Stimulated activated naive B cell treated with anti-CD40 and anti-IgM and Interleukin-4, amounts not matched to agents 10 μg/mL and 1 μg/mL and 100 μg/mL, for 72 hours (primary cell): ENCODE data around the gene CLCA1.
A peak's percentile ranks its signal among the peaks of the same experiment; 100 is the strongest.

Experiments used
- ATAC-seq, 2 donors: fragments of 150-1000 bp; cut with Tn5 transposase; replicated peaks; 2 replicates each; pipeline ENCODE4 v1.10.0; 2021; ENCODE audit warnings: moderate library complexity in 1 of 2
- DNase-seq: peaks from one replicate; pipeline ENCODE4 v3.0.0; 2021
- H3K27ac Mint-ChIP-seq: one replicate; pipeline ENCODE4 v1.8.0; 2022; ENCODE audit warnings: mild to moderate bottlenecking, mixed read lengths
- H3K27me3 Mint-ChIP-seq, 2 donors: one replicate each; pipeline ENCODE4 v1.8.0; 2022; ENCODE audit warnings: mixed read lengths in 2 of 2
- H3K36me3 Mint-ChIP-seq, 2 donors: one replicate each; pipeline ENCODE4 v1.8.0; 2022; ENCODE audit warnings: mixed read lengths in 2 of 2, mild to moderate bottlenecking in 1 of 2
- H3K4me1 Mint-ChIP-seq, 2 donors: one replicate each; pipeline ENCODE4 v1.8.0; 2022; ENCODE audit warnings: mixed read lengths in 2 of 2, mild to moderate bottlenecking in 1 of 2
- H3K4me3 Mint-ChIP-seq, 2 donors: one replicate each; pipeline ENCODE4 v1.8.0; 2022; ENCODE audit warnings: mild to moderate bottlenecking in 2 of 2, mixed read lengths in 2 of 2, moderate library complexity in 1 of 2
- H3K9me3 Mint-ChIP-seq, 2 donors: one replicate each; pipeline ENCODE4 v1.8.0; 2022; ENCODE audit warnings: mixed read lengths in 2 of 2, mild to moderate bottlenecking in 1 of 2

The CLCA1 gene

DNA sequence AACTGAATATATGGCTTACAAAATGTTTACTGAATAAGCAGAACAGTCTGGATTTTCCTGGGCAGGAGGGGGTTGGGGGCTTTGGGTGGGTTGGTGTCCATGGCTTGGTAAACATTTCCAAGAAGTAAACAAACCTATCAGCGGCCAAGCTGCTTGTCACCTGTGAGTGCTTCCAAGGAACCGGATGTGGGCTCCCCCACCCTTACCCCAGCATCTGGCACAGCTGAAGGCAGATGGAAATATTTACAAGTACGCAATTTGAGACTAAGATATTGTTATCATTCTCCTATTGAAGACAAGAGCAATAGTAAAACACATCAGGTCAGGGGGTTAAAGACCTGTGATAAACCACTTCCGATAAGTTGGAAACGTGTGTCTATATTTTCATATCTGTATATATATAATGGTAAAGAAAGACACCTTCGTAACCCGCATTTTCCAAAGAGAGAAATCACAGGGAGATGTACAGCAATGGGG lies at the start of gene CLCA1:
TSS of gene CLCA1 (plus strand) at position 427 of the 477 bp plus-strand sequence. CDS start at position 472, 45 bp downstream.
- no peak for ATAC-seq
- Mint-ChIP-seq H3K4me3 (no peak within 1 kb of the TSS), H3K27ac (no peak within 1 kb of the TSS), H3K4me1 (peaks cover 11% of the 10 kb centered on the region in 2 donors), H3K9me3 (no peaks in the 10 kb centered on the region), H3K36me3 (no peaks in the 10 kb centered on the region), H3K27me3 (peaks cover 9 to 13% of the 10 kb centered on the region in 2 donors)
- DNase-seq = no peak

- Mint-ChIP-seq H3K27me3 (peaks cover 5 to 6% of the 10 kb centered on the region in 2 donors), H3K4me3 (peak overlapping the region; percentile 59 to 61), H3K4me1 (peaks cover 2 to 6% of the 10 kb centered on the region in 2 donors), H3K9me3 (no peaks in the 10 kb centered on the region), H3K36me3 (no peaks in the 10 kb centered on the region), H3K27ac (peak overlapping the region; percentile 6)
- DNase-seq (peak; percentile 14), ATAC-seq (peak; percentile 85 to 87)
Observed at GRCh38 chr1:86419277-86419903, 49.3 kb upstream of the CLCA1 start.

- Mint-ChIP-seq H3K4me3 (no peak overlapping the region), H3K27ac (no peak overlapping the region), H3K27me3 (peaks cover 5 to 6% of the 10 kb centered on the region in 2 donors), H3K4me1 (peaks cover 2 to 6% of the 10 kb centered on the region in 2 donors), H3K36me3 (no peaks in the 10 kb centered on the region), H3K9me3 (no peaks in the 10 kb centered on the region)
- no peak for ATAC-seq
- no peak for DNase-seq
Observed at GRCh38 chr1:86421601-86422280, 47.0 kb upstream of the CLCA1 start.

DNA sequence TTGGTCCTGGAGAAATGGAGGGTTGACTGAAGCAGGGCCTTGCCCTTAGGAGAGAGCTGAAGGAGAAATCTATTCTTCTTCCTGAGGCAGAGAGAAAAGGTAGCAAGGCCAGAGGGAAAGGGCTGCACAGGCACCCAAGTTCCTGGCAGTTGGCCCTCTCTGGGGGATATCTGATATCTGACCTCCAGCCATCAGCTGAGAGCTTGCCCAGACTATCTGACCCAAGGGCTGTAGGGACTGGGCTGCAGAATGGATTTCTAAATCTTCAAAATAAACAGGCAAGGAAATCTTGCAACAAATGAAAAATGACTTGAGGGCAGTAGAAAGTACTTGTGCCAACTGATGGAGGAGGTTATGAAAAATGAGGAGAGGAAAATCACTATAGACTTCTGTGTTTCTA lies 45.3 kb upstream of the CLCA1 start:
- Mint-ChIP-seq H3K9me3 (no peaks in the 10 kb centered on the region), H3K27me3 (peaks cover 5 to 6% of the 10 kb centered on the region in 2 donors), H3K4me3 (no peak overlapping the region), H3K27ac (no peak overlapping the region), H3K36me3 (no peaks in the 10 kb centered on the region), H3K4me1 (peaks cover 2 to 6% of the 10 kb centered on the region in 2 donors)
- no peak for DNase-seq
- ATAC-seq = no peak

DNA sequence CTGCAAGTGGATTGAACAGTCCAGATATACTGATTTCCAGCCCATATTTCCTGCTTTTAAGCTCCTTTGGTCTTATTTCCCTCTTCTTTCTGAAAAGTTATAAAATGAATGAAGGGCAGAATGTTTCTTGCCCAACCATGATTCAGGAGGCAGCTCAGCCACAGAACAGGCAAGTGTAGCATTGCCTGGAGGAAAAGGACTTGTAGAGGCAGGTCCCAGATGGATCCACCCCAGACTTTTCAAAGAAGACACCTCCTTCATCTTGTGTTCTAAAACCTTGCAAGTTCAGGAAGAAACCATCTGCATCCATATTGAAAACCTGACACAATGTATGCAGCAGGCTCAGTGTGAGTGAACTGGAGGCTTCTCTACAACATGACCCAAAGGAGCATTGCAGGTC lies 44.9 kb upstream of the CLCA1 start, which contains the start of gene CLCA2:
TSS of gene CLCA2 (plus strand) at position 299 of the 400 bp plus-strand sequence. CDS start at position 376, 77 bp downstream.
- H3K27me3 Mint-ChIP-seq = peaks cover 5 to 6% of the 10 kb centered on the region in 2 donors

DNA sequence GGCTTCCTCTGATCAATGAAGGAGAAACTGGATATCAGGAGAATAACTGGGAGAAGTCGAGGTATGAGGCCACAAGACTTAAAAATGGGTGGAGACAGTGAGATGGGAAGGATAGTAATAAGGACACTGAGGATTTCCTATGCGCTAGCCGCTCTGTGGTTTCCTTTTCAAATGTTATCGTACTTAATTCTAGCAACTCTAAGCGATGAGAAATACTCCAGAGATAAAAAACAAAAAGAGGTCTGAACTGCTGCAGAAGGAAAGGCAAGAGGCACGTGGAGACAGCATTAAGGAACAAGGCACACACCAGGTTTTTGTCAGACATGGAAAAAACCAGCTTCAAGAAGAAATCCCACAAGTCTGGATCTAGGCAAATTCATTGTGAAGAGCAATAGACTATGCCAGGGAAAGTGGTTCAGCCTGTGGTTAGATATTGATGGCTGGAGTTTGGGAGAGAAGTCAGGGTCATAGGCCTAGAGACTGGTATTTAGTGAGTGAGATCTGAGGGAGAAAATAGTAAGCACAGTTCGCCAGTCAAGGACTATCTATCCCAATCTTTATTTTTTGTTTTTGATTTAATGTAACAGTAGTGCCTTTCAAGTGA lies 39.5 kb upstream of the CLCA1 start:
- Mint-ChIP-seq H3K4me1 (no peaks in the 10 kb centered on the region), H3K27ac (no peak overlapping the region), H3K27me3 (no peaks in the 10 kb centered on the region), H3K4me3 (no peak overlapping the region), H3K36me3 (no peaks in the 10 kb centered on the region), H3K9me3 (no peaks in the 10 kb centered on the region)
- DNase-seq (no peak), ATAC-seq (no peak)

More for the DNA sequence above, 44.9 kb upstream of the CLCA1 start, which contains the start of gene CLCA2:
- H3K36me3 Mint-ChIP-seq = no peaks in the 10 kb centered on the region
- no peaks in the 10 kb centered on the region for H3K9me3 Mint-ChIP-seq
- no peak within 1 kb of the TSS for H3K27ac Mint-ChIP-seq
- DNase-seq (no peak), ATAC-seq (no peak)
- H3K4me1 Mint-ChIP-seq = peaks cover 2 to 6% of the 10 kb centered on the region in 2 donors
- no peak within 1 kb of the TSS for H3K4me3 Mint-ChIP-seq

DNA sequence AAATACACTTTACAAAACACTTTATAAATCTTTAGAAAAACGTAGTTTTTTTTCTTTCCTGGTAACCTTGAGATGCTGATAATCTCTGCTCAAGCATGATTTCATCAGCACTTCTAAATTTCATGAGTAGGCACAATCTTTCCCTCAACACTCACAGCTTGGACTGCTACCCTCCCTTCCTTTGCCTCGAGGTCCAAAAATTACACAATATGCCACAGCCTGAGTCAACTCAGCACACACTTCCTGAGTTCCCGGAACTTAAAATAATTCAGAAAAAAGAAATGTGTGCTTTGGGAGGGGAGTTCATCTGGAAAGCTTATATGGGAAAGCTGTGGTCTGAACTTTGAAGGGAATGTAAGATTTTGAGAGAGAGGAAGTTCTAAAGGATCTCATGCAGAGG lies 38.9 kb upstream of the CLCA1 start:
- ATAC-seq (no peak), DNase-seq (no peak)
- H3K4me3 Mint-ChIP-seq = no peak overlapping the region
- H3K36me3 Mint-ChIP-seq = no peaks in the 10 kb centered on the region
- no peaks in the 10 kb centered on the region for H3K9me3 Mint-ChIP-seq
- no peaks in the 10 kb centered on the region for H3K4me1 Mint-ChIP-seq
- H3K27me3 Mint-ChIP-seq = no peaks in the 10 kb centered on the region
- H3K27ac Mint-ChIP-seq = no peak overlapping the region

DNA sequence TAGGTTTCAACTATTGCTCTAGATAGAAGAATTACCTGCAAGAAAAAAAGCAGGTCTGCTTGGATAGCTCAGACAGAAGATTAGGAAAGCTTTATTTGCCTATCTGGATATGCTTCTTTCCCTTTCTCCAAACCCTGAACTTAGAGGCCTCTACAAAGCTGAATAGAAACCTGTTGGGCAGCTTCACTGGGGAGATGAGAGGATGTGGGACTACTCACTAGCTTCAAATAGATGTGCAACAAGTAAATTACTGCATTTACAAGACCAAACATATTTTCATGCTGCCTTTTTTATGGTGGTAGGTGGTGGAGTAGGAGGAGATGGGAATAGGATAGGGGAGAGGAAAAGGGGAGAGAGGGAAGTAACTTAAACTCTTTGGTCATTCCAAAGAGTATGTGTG lies 38.4 kb upstream of the CLCA1 start:
- Mint-ChIP-seq H3K36me3 (no peaks in the 10 kb centered on the region), H3K27ac (no peak overlapping the region), H3K9me3 (no peaks in the 10 kb centered on the region), H3K4me1 (no peaks in the 10 kb centered on the region), H3K27me3 (no peaks in the 10 kb centered on the region), H3K4me3 (no peak overlapping the region)
- ATAC-seq = no peak
- no peak for DNase-seq

GRCh38 chr1:86434059-86434458 lies 34.7 kb upstream of the CLCA1 start:
- ATAC-seq (no peak), DNase-seq (no peak)
- H3K36me3 Mint-ChIP-seq = no peaks in the 10 kb centered on the region
- H3K4me3 Mint-ChIP-seq = no peak overlapping the region
- H3K9me3 Mint-ChIP-seq = no peaks in the 10 kb centered on the region
- H3K27me3 Mint-ChIP-seq = peaks cover 0 to 4% of the 10 kb centered on the region in 2 donors
- H3K27ac Mint-ChIP-seq = no peak overlapping the region
- H3K4me1 Mint-ChIP-seq = no peaks in the 10 kb centered on the region

- DNase-seq = no peak
- H3K4me3 Mint-ChIP-seq = no peak overlapping the region
- H3K36me3 Mint-ChIP-seq = no peaks in the 10 kb centered on the region
- no peaks in the 10 kb centered on the region for H3K4me1 Mint-ChIP-seq
- H3K9me3 Mint-ChIP-seq = no peaks in the 10 kb centered on the region
- ATAC-seq = no peak
- no peak overlapping the region for H3K27ac Mint-ChIP-seq
- H3K27me3 Mint-ChIP-seq = peaks cover 0 to 4% of the 10 kb centered on the region in 2 donors
Observed at GRCh38 chr1:86435327-86435726, 33.4 kb upstream of the CLCA1 start.

DNA sequence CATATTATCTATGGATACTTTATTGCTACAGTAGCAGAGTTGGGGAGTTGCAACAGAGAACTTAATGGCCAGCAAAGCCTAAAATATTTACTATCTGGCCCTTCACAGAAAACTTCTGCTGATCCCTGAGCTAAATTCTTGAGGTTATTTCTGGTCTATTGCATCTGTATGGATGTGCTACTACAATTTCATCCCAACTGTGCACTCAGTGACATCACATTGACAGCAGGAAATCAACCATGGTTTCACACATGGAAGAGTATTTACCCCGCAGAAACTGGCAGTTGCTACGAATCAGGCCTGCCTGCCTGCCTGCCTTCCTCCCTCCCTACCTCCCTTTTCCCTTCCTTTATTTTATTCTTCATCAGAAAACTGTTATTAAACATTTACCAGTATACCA lies 32.7 kb upstream of the CLCA1 start:
- no peaks in the 10 kb centered on the region for H3K9me3 Mint-ChIP-seq
- peaks cover 0 to 4% of the 10 kb centered on the region in 2 donors for H3K27me3 Mint-ChIP-seq
- H3K4me3 Mint-ChIP-seq = no peak overlapping the region
- H3K4me1 Mint-ChIP-seq = no peaks in the 10 kb centered on the region
- no peaks in the 10 kb centered on the region for H3K36me3 Mint-ChIP-seq
- DNase-seq (no peak), ATAC-seq (no peak)
- no peak overlapping the region for H3K27ac Mint-ChIP-seq

DNA sequence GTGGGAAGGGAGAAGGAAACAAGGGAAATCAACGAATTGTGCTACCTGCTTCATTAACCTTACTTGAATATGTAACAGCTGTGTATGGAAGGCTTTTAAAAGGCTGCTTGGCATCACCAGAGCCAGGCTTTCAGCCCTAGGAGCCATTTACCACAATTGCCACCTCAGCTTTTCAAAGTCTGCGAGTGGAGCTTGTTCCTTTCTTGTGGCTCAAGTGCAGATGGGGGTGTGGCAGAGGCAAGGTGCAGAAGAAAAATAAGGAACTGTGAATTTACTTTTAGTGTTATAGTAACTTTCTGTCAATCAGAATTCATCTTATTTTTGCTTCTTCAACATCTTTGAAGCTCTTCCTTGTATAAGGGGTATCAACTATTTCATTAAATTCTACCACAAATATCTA lies 27.1 kb upstream of the CLCA1 start:
- peaks cover 0 to 4% of the 10 kb centered on the region in 2 donors for H3K27me3 Mint-ChIP-seq
- DNase-seq = no peak
- H3K36me3 Mint-ChIP-seq = no peaks in the 10 kb centered on the region
- no peaks in the 10 kb centered on the region for H3K4me1 Mint-ChIP-seq
- no peak for ATAC-seq
- H3K27ac Mint-ChIP-seq = no peak overlapping the region
- H3K4me3 Mint-ChIP-seq = no peak overlapping the region
- no peaks in the 10 kb centered on the region for H3K9me3 Mint-ChIP-seq

DNA sequence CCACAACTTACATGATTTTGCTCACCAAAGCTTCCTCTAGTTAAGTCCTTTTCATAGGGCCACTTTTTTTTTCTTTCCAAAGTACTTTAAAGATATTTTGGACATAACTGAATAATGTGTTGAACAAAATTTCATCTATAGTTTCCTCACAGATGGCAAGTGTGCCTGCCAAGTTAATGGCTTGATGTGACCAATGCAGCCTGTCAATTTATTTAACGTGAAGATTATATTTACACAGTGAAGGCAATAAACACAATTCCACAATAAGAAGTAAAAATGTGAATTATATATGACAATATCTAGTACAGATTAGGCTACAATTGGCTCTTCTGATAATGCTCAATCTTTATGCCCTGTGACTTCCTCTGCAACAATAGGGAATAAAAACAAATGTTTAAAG lies 26.7 kb upstream of the CLCA1 start:
- ATAC-seq = no peak
- Mint-ChIP-seq H3K27me3 (peaks cover 0 to 4% of the 10 kb centered on the region in 2 donors), H3K9me3 (no peaks in the 10 kb centered on the region), H3K4me1 (no peaks in the 10 kb centered on the region), H3K36me3 (no peaks in the 10 kb centered on the region), H3K4me3 (no peak overlapping the region), H3K27ac (no peak overlapping the region)
- no peak for DNase-seq

GRCh38 chr1:86445919-86446318 lies 22.8 kb upstream of the CLCA1 start:
- ATAC-seq (no peak), DNase-seq (no peak)
- Mint-ChIP-seq H3K36me3 (no peaks in the 10 kb centered on the region), H3K27ac (no peak overlapping the region), H3K9me3 (no peaks in the 10 kb centered on the region), H3K4me1 (peaks cover 0 to 5% of the 10 kb centered on the region in 2 donors), H3K27me3 (no peaks in the 10 kb centered on the region), H3K4me3 (no peak overlapping the region)
